ENCODE results near the gene SAMD8.

SAMD8 gene

GRCh38 chr10:75146780-75147179 is 35.3 kb downstream of the SAMD8 start:
- TF ChIP-seq CTCF (IDR thresholded peaks at IDR 0.05; ENCODE audit: low read depth, low read length, missing control alignments), result no peak
- H3K4me3 ChIP-seq (replicated peaks; ENCODE audit: low read depth, low read length), result no peak overlapping the region
- no peak for DNase-seq (ENCODE audit: extremely low read depth, low read depth)

- no peak overlapping the region for H3K4me3 ChIP-seq (replicated peaks; ENCODE audit: low read depth, low read length)
- DNase-seq (ENCODE audit: extremely low read depth, low read depth), result no peak
- no peak for TF ChIP-seq CTCF (IDR thresholded peaks at IDR 0.05; ENCODE audit: low read depth, low read length, missing control alignments)
Measured at GRCh38 chr10:75150656-75151055, 39.2 kb downstream of the SAMD8 start.

- no peak for TF ChIP-seq CTCF (IDR thresholded peaks at IDR 0.05; ENCODE audit: low read depth, low read length, missing control alignments)
- no peak for DNase-seq (ENCODE audit: extremely low read depth, low read depth)
- no peak overlapping the region for H3K4me3 ChIP-seq (replicated peaks; ENCODE audit: low read depth, low read length)
Measured at GRCh38 chr10:75159519-75159918, 48.1 kb downstream of the SAMD8 start.

GRCh38 chr10:75165684-75166622 is 54.5 kb downstream of the SAMD8 start:
- H3K4me3 ChIP-seq (replicated peaks; ENCODE audit: low read depth, low read length), result no peak overlapping the region
- no peak for TF ChIP-seq CTCF (IDR thresholded peaks at IDR 0.05; ENCODE audit: low read depth, low read length, missing control alignments)
- no peak for DNase-seq (ENCODE audit: extremely low read depth, low read depth)

GRCh38 chr10:75166623-75166972 is 55.1 kb downstream of the SAMD8 start:
- no peak for TF ChIP-seq CTCF (IDR thresholded peaks at IDR 0.05; ENCODE audit: low read depth, low read length, missing control alignments)
- H3K4me3 ChIP-seq (replicated peaks; ENCODE audit: low read depth, low read length), result no peak overlapping the region

GRCh38 chr10:75168275-75168674 is 56.8 kb downstream of the SAMD8 start:
- no peak for DNase-seq (ENCODE audit: extremely low read depth, low read depth)
- no peak overlapping the region for H3K4me3 ChIP-seq (replicated peaks; ENCODE audit: low read depth, low read length)
- TF ChIP-seq CTCF (IDR thresholded peaks at IDR 0.05; ENCODE audit: low read depth, low read length, missing control alignments), result no peak

More at GRCh38 chr10:75166623-75166972, 55.1 kb downstream of the SAMD8 start:
- no peak for DNase-seq (ENCODE audit: extremely low read depth, low read depth)
